ENCODE measurements around the gene HBM. TPM values are rescaled to one million over a fixed set of nuclear protein-coding genes. Genes with fewer than 3 reads are reported as not detected.
"Not testable (repeated sequence)": the region's sequence is repeated elsewhere in the genome, so short reads cannot be mapped to it uniquely, and the experiment has no call there.

HBM gene
- total RNA-seq, 1 experiment from 2014 or later, result not detected

- Histone ChIP-seq H3K9me3 (ENCODE audit: low read length) (no peaks in the 10 kb centered on the region), H4K20me1 (ENCODE audit: insufficient read depth, low read depth, low read length) (peaks cover 5% of the 10 kb centered on the region; the same call in 1 of the 2 replicates), H3K9ac (ENCODE audit: low read length) (no peak overlapping the region), H2AFZ (ENCODE audit: low read length) (no peak overlapping the region), H3K4me3 (ENCODE audit: low read length) (no peak overlapping the region), H3K36me3 (ENCODE audit: insufficient read depth, low read length) (no peaks in the 10 kb centered on the region), H3K27ac (ENCODE audit: low read length) (no peak overlapping the region), H3K79me2 (ENCODE audit: low read length) (no peaks in the 10 kb centered on the region), H3K4me2 (ENCODE audit: low read depth, low read length, poor library complexity, severe bottlenecking) (no peak overlapping the region), H3K9me2 (replicated peaks; ENCODE audit: insufficient read depth, low read length) (no peaks in the 10 kb centered on the region), H3K4me1 (ENCODE audit: low read length) (no peaks in the 10 kb centered on the region), H3K27me3 (ENCODE audit: low read length) (no peaks in the 10 kb centered on the region)
- DNase-seq, result no peak
Measured at GRCh38 chr16:175011-175949, 9.5 kb downstream of the HBM start.

GRCh38 chr16:176006-176405, 10.2 kb downstream of the HBM start:
- H3K79me2 ChIP-seq (ENCODE audit: low read length); H4K20me1 ChIP-seq (ENCODE audit: insufficient read depth, low read depth, low read length); H3K9me3 ChIP-seq (ENCODE audit: low read length); H2AFZ ChIP-seq (ENCODE audit: low read length); H3K27me3 ChIP-seq (ENCODE audit: low read length); H3K9me2 ChIP-seq (replicated peaks; ENCODE audit: insufficient read depth, low read length); H3K27ac ChIP-seq (ENCODE audit: low read length); H3K9ac ChIP-seq (ENCODE audit: low read length); H3K36me3 ChIP-seq (ENCODE audit: insufficient read depth, low read length); H3K4me1 ChIP-seq (ENCODE audit: low read length); H3K4me3 ChIP-seq (ENCODE audit: low read length); DNase-seq; H3K4me2 ChIP-seq (ENCODE audit: low read depth, low read length, poor library complexity, severe bottlenecking): not testable (repeated sequence)

GRCh38 chr16:176477-177382, 11.0 kb downstream of the HBM start, which contains the start of gene HBA1:
TSS of gene HBA1 (plus strand) at chr16:176680. CDS start at chr16:176717, 37 bp downstream.
- not testable (repeated sequence) for H3K4me3 ChIP-seq (ENCODE audit: low read length); H3K27me3 ChIP-seq (ENCODE audit: low read length); H3K36me3 ChIP-seq (ENCODE audit: insufficient read depth, low read length); H2AFZ ChIP-seq (ENCODE audit: low read length); DNase-seq; H3K4me2 ChIP-seq (ENCODE audit: low read depth, low read length, poor library complexity, severe bottlenecking); H3K9me2 ChIP-seq (replicated peaks; ENCODE audit: insufficient read depth, low read length); H3K9ac ChIP-seq (ENCODE audit: low read length); H3K27ac ChIP-seq (ENCODE audit: low read length); H4K20me1 ChIP-seq (ENCODE audit: insufficient read depth, low read depth, low read length); H3K79me2 ChIP-seq (ENCODE audit: low read length); H3K9me3 ChIP-seq (ENCODE audit: low read length); H3K4me1 ChIP-seq (ENCODE audit: low read length)

GRCh38 chr16:177394-177822, 11.6 kb downstream of the HBM start:
- Histone ChIP-seq H3K9me2 (replicated peaks; ENCODE audit: insufficient read depth, low read length) (no peaks in the 10 kb centered on the region), H3K4me2 (ENCODE audit: low read depth, low read length, poor library complexity, severe bottlenecking) (no peak overlapping the region), H4K20me1 (ENCODE audit: insufficient read depth, low read depth, low read length) (peaks cover 5% of the 10 kb centered on the region; the same call in 1 of the 2 replicates), H3K4me1 (ENCODE audit: low read length) (peaks cover 2% of the 10 kb centered on the region; the same call in 1 of the 2 replicates), H3K4me3 (ENCODE audit: low read length) (no peak overlapping the region), H3K27ac (ENCODE audit: low read length) (no peak overlapping the region), H3K9ac (ENCODE audit: low read length) (no peak overlapping the region), H3K9me3 (ENCODE audit: low read length) (no peaks in the 10 kb centered on the region), H3K27me3 (ENCODE audit: low read length) (no peaks in the 10 kb centered on the region), H2AFZ (ENCODE audit: low read length) (no peak overlapping the region), H3K79me2 (ENCODE audit: low read length) (no peaks in the 10 kb centered on the region), H3K36me3 (ENCODE audit: insufficient read depth, low read length) (no peaks in the 10 kb centered on the region)
- no peak for DNase-seq

- H3K36me3 ChIP-seq (ENCODE audit: insufficient read depth, low read length), result no peaks in the 10 kb centered on the region
- H3K27ac ChIP-seq (ENCODE audit: low read length), result no peak overlapping the region
- no peak overlapping the region for H3K4me2 ChIP-seq (ENCODE audit: low read depth, low read length, poor library complexity, severe bottlenecking)
- DNase-seq, result no peak
- H3K4me3 ChIP-seq (ENCODE audit: low read length), result no peak overlapping the region
- no peaks in the 10 kb centered on the region for H3K27me3 ChIP-seq (ENCODE audit: low read length)
- H4K20me1 ChIP-seq (ENCODE audit: insufficient read depth, low read depth, low read length), result peaks cover 5% of the 10 kb centered on the region; the same call in 1 of the 2 replicates
- peaks cover 2% of the 10 kb centered on the region; the same call in 1 of the 2 replicates for H3K4me1 ChIP-seq (ENCODE audit: low read length)
- H3K9ac ChIP-seq (ENCODE audit: low read length), result no peak overlapping the region
- no peaks in the 10 kb centered on the region for H3K79me2 ChIP-seq (ENCODE audit: low read length)
- H3K9me3 ChIP-seq (ENCODE audit: low read length), result no peaks in the 10 kb centered on the region
- no peaks in the 10 kb centered on the region for H3K9me2 ChIP-seq (replicated peaks; ENCODE audit: insufficient read depth, low read length)
- no peak overlapping the region for H2AFZ ChIP-seq (ENCODE audit: low read length)
Measured at GRCh38 chr16:177981-178667, 12.3 kb downstream of the HBM start.

- no peak overlapping the region for H2AFZ ChIP-seq (ENCODE audit: low read length)
- no peak overlapping the region for H3K4me2 ChIP-seq (ENCODE audit: low read depth, low read length, poor library complexity, severe bottlenecking)
- peaks cover 2% of the 10 kb centered on the region; the same call in 1 of the 2 replicates for H3K4me1 ChIP-seq (ENCODE audit: low read length)
- no peaks in the 10 kb centered on the region for H3K36me3 ChIP-seq (ENCODE audit: insufficient read depth, low read length)
- H3K9ac ChIP-seq (ENCODE audit: low read length), result no peak overlapping the region
- H3K9me3 ChIP-seq (ENCODE audit: low read length), result no peaks in the 10 kb centered on the region
- H3K9me2 ChIP-seq (replicated peaks; ENCODE audit: insufficient read depth, low read length), result no peaks in the 10 kb centered on the region
- H3K27me3 ChIP-seq (ENCODE audit: low read length), result no peaks in the 10 kb centered on the region
- no peak overlapping the region for H3K4me3 ChIP-seq (ENCODE audit: low read length)
- H3K79me2 ChIP-seq (ENCODE audit: low read length), result no peaks in the 10 kb centered on the region
- H3K27ac ChIP-seq (ENCODE audit: low read length), result no peak overlapping the region
- peaks cover 5% of the 10 kb centered on the region; the same call in 1 of the 2 replicates for H4K20me1 ChIP-seq (ENCODE audit: insufficient read depth, low read depth, low read length)
- no peak for DNase-seq
Measured at GRCh38 chr16:178668-179015, 12.9 kb downstream of the HBM start.

- no peak overlapping the region for H3K4me2 ChIP-seq (ENCODE audit: low read depth, low read length, poor library complexity, severe bottlenecking)
- H3K9ac ChIP-seq (ENCODE audit: low read length), result no peak overlapping the region
- no peak for DNase-seq
- no peak overlapping the region for H2AFZ ChIP-seq (ENCODE audit: low read length)
- H3K4me1 ChIP-seq (ENCODE audit: low read length), result peaks cover 2% of the 10 kb centered on the region; the same call in 1 of the 2 replicates
- H3K9me3 ChIP-seq (ENCODE audit: low read length), result no peaks in the 10 kb centered on the region
- no peak overlapping the region for H3K4me3 ChIP-seq (ENCODE audit: low read length)
- H3K79me2 ChIP-seq (ENCODE audit: low read length), result no peaks in the 10 kb centered on the region
- no peak overlapping the region for H3K27ac ChIP-seq (ENCODE audit: low read length)
- no peaks in the 10 kb centered on the region for H3K9me2 ChIP-seq (replicated peaks; ENCODE audit: insufficient read depth, low read length)
- H4K20me1 ChIP-seq (ENCODE audit: insufficient read depth, low read depth, low read length), result peaks cover 5% of the 10 kb centered on the region; the same call in 1 of the 2 replicates
- H3K36me3 ChIP-seq (ENCODE audit: insufficient read depth, low read length), result no peaks in the 10 kb centered on the region
- no peaks in the 10 kb centered on the region for H3K27me3 ChIP-seq (ENCODE audit: low read length)
Measured at GRCh38 chr16:179211-180092, 13.7 kb downstream of the HBM start.
